GM12878 (cell line): Measurements from ENCODE around the gene TRAF3.
"Not testable (repeated sequence)": the region's sequence is repeated elsewhere in the genome, so short reads cannot be mapped to it uniquely, and the experiment has no call there.

Experiments
- JUND ChIP-seq: IDR thresholded peaks from 2 replicates; pipeline ENCODE4 v1.6.1; 2012; ENCODE audit warnings: low read depth, mild to moderate bottlenecking, low read length, improper control_type of control experiment, moderate library complexity
- POLR2A ChIP-seq: IDR thresholded peaks from 2 replicates; pipeline ENCODE4 v1.6.1; 2011; ENCODE audit warnings: low read depth, mild to moderate bottlenecking, low read length
- POU2F2 ChIP-seq: IDR thresholded peaks from 3 replicates; pipeline ENCODE4 v1.6.1; 2011; ENCODE audit warnings: low read depth, mild to moderate bottlenecking, low read length, borderline replicate concordance

DNA sequence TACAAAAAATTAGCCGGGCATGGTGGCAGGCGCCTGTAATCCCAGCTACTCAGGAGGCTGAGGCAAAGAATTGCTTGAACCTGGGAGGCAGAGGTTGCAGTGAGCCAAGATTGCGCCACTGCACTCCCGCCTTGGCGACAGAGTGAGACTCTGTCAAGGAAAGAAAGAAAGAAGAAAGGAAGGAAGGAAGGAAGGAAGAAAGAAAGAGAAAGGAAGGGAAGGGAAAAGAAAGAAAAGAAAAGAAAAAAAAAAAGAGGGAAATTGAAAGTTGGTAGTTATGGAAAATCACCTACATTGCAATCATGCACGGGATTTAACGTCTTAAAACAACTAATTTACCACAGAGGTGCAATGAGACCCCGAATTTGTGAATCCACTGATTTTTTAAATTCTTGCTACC lies 11.5 kb upstream of the TRAF3 start:
- TF ChIP-seq JUND, POU2F2, POLR2A: not testable (repeated sequence)
